GM18861 (cell line): Measurements from ENCODE around the gene PIEZO1.

Experiments used
- ATAC-seq: cut with Tn5 transposase; IDR thresholded peaks from one replicate; pipeline ENCODE4 v1.9.1; 2021; ENCODE audit not compliant: unreplicated experiment

Gene PIEZO1

DNA sequence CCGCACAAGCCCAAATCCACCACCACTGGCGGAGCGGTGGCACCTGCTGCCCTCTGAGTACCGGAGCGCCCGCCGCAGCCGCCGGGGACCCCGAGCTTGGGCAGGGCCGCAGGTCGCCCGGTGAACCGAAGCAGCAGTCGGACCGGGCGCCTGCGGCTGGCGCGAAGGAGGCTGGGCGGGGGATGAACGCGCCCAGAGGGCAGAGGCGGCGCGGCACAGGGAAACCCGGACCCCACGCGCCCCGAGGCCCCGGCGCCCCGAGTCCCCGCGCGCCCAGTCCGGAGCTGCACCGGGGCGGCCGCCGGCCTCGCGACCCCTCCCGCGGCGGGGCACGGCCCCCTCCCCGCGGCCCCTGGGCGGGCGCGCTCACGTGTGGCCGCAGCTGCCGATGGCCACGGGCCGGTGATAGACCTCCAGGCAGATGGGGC lies 79.2 kb downstream of the PIEZO1 start:
- ATAC-seq, result peak; percentile 16

- ATAC-seq, result no peak
Measured at GRCh38 chr16:88705076-88705684, 79.8 kb downstream of the PIEZO1 start.

DNA sequence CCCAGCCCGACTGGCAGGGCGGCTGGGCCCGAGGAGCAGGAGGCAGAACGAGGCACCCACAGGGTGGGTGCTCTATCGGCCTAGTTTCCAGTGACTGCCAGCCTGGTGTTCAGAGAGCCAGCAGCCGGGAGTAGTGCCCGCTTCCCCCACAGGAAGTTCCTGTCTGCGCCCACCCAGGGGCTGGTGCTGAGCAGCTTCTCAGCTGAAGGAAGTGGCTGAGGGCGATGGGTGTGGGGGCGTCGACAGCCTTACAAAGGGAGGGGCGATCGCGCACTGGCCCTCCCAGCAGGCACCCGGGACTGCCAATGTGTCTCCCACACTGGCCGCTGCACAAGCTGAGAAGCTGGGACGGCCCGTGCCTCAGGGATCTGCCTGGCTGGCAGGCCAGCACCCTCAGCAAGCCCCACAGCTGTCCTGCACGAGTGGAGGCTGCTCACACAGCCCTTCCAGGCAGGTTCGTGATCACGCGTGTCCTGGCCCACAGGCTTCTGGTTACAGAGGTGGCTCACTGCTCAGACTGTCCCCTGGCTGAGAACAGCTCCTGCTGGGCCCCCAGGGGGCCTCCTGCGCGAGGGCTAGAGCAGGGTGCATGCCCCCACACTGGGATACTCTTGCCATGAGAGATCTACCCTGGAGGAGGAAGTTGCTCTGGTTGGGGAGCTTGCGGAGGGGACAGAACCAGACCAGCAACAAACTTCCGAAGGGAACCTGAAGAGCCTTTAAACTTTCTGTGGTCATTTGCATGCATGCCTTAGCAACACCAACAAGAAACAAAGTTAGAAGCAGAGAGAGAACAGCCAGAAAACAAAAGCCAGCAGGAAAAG lies 81.3 kb downstream of the PIEZO1 start:
- no peak for ATAC-seq

- ATAC-seq, result no peak
Measured at GRCh38 chr16:88702371-88703210, 82.4 kb downstream of the PIEZO1 start.

DNA sequence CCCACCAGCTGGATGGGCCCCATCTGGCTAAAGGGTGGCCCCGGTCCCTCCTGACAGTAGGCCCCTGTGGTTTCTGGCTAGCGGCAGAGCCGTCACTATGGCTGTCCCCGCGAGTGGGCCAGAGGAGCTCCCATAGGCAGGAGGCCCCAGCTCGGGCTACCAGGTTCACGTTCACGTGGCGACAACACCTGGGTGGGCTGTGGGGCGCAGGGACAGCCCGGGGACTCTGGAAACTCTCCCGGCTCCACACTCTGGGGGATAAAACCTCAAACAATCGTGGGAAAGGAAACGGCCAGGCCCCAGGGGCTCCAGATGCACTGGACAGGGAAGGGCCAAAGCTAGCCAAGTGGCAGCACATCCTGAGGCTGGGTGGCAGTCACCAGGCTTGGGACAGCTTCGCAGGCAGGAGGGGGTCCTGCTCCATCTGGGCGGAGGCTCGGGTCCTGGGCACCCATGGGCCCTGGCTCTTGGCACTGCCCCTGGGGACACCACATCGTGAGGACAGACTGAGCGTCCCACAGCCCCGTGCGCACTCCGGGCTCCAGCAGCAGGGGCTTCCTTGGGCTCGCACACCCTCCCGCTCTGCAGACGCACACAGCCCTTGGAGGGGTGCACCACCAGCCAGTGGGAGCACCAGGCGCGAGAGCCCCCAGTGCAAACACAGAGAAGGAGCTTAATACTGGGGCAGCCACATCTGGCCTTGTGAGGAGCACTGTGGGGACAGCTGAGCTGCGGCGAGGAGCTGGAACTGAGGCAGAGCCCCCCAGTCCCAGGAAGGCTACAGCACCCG lies 83.2 kb downstream of the PIEZO1 start:
- no peak for ATAC-seq

GRCh38 chr16:88700636-88701482 lies 84.2 kb downstream of the PIEZO1 start:
- peak; percentile 34 for ATAC-seq

DNA sequence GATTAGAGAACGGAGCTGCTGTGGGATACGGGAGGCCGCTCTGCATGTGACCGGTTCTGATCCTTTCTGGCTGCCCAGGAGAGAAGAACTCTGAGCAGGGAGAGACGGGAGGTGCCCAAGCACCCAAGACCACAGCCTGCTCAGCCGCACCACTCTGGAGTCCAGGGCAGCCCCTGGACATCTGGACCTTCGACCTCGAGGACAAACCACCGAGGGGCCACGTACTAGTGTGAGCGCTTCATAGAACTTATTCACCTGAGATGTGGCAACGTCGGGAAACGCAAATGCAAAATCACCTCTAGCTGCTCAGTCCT lies 84.7 kb downstream of the PIEZO1 start:
- ATAC-seq, result no peak

GRCh38 chr16:88699180-88699579 lies 85.8 kb downstream of the PIEZO1 start:
- ATAC-seq, result no peak

GRCh38 chr16:88698646-88699045 lies 86.4 kb downstream of the PIEZO1 start:
- ATAC-seq, result no peak

GRCh38 chr16:88697831-88698615 lies 87.0 kb downstream of the PIEZO1 start:
- no peak for ATAC-seq

GRCh38 chr16:88697116-88697830 lies 87.7 kb downstream of the PIEZO1 start:
- no peak for ATAC-seq

DNA sequence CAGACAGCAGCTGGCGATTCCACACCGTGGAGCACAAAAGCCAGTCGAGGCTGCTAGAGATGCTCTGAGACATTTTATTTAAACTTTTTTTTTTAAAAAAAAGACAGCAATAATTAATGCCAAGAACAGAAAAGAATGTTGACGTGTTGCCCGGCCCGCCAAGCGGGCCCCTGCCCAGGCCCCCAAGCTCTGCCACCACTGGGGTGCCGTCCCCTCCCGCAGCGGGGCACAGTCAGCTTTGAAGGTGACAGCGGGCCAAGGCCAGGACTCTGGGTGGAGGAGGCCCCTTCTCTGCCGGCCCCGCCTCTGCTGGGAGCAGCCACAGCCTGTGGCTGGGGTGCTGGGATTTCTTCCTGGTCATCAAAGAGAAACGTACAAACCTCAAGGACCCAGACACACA lies 88.6 kb downstream of the PIEZO1 start:
- ATAC-seq, result no peak

DNA sequence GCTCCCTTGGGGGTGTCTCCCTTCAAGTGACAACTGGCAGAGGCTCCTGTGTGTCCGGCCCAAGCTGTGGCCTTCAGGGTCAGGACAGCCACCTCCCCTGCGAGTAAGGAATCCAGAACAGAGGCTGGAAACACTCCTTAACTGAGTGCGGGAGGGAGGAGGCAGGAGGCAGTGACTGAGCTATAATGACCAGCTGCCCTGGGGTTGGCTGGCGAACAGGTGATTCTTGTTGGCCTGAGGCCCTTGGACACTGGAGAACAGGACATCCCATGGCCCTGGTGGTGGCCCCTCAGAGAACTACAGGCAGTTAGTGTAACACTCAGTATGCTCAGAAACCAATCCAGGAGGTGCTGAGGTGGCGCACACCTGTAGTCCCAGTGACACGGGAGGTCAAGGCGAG lies 89.3 kb downstream of the PIEZO1 start:
- no peak for ATAC-seq

DNA sequence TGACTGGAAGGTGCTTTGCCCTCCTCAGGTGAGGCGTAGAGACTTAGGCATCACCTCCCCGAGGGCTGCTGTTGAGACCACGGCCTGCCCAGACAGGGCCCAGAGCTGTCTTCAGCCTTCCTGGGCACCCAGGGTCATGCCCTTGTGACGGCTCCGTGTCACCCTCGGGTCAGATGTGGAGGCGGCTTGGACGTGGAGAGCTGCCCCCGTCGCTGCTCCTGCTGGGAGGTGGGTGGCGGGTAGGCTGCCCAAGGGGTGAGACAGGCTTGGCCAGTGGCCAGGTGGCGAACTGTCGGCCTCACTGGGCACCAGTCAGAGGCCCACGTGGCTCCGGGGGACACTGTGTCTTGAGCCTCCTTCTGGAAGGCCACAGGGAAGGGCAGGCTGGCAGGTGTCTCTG lies 89.8 kb downstream of the PIEZO1 start:
- no peak for ATAC-seq

- no peak for ATAC-seq
Measured at GRCh38 chr16:88694221-88695087, 90.6 kb downstream of the PIEZO1 start.

DNA sequence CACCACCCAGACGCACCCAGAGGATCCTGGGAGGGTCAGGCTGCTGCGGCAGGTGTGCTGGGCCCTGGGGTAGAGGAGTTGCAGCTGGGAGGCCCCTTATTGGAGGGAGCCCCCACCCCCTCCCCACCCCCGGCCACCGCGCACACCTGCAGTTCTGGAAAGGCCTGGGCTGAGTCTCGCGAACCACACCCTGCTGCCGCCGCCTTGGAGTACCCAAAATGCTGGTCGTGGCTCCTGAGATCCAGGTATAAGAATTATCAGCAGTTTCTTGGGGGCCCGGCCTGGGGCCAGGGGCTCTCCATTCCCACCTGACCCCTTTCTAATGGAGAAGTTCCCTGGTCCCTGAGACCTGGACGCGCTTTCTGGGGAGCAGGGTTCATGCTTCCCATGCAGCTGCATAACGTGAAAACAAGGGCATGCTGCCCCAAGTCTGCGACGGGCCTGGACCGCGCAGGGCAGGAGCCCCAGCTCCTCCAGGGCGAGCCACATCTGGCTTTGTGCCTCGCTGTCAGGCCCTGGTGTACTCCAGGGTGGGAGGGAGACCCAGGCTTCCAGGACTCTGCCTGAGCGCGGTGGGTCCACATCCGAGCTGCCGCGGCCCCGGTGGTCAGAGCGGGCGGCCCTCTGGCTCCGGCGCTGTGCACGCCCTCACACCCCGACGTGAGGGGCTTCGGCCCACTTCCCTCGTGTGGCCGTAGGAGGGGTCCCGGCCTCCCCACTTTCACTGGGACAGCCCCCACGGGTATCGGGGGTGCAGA lies 91.4 kb downstream of the PIEZO1 start:
- no peak for ATAC-seq

DNA sequence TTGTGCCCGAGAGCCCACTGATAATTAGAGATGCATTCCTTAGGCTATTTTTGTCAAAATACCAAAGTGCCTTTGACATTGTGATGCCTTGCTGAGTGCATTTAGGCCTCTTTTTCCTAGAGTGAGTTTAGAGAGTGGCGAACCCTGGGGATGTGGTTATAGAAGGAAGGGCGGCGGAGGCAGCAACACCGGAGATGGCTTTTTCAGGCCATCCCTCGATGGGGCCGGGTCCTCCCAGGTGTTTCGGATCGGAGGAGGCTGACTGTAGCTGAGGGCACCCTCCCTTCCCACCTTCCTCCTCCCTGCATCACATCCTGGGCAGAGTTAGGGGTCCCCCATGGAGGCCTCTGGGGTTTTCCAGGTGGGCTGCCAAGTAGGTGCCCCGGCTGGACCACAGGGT lies 92.2 kb downstream of the PIEZO1 start:
- ATAC-seq, result no peak
